HepG2 (cell line): ENCODE data around the gene JSRP1. TPM values are rescaled to one million over a fixed set of nuclear protein-coding genes. Genes with fewer than 3 reads are reported as not detected.

ENCODE experiments used
- ASH2L ChIP-seq: fragments of 300-600, 200-600 bp; sonication (generic); IDR thresholded peaks from 2 replicates; pipeline ENCODE4 v1.7.0; 2017; ENCODE audit warnings: low read depth, mild to moderate bottlenecking, moderate library complexity, mixed read lengths, low read length; ENCODE audit not compliant: insufficient read length
- CBX1 ChIP-seq: IDR thresholded peaks from one replicate; pipeline ENCODE4 v1.6.1; 2016; ENCODE audit warnings: antibody characterized with exemption, low read depth
- CENPT ChIP-seq: sonication (generic); formaldehyde crosslinking; IDR thresholded peaks from 2 replicates; pipeline ENCODE4 v1.8.0; 2022; ENCODE audit warnings: low read depth, mild to moderate bottlenecking, moderate library complexity, missing genetic modification reagents
- CHD2 ChIP-seq: IDR thresholded peaks from 2 replicates; pipeline ENCODE4 v1.6.1; 2011; ENCODE audit warnings: low read depth, low read length, improper control_type of control experiment
- KLF6 ChIP-seq: IDR thresholded peaks from 2 replicates; pipeline ENCODE4 v1.8.0; 2016; ENCODE audit warnings: missing biosample characterization, missing genetic modification reagents
- MLXIP ChIP-seq: sonication (generic); formaldehyde crosslinking; IDR thresholded peaks from 2 replicates; pipeline ENCODE4 v1.9.0; 2021; ENCODE audit warnings: missing genetic modification reagents, borderline replicate concordance
- NFYB ChIP-seq: sonication (generic); formaldehyde crosslinking; IDR thresholded peaks from 2 replicates; pipeline ENCODE4 v1.4.0; 2020; ENCODE audit warnings: missing genetic modification reagents
- POLR2A ChIP-seq, 2 experiments: IDR thresholded peaks; 2 replicates each; pipeline ENCODE4 v1.6.1; 2011; ENCODE audit warnings: low read depth in 2 of 2, low read length in 2 of 2, mild to moderate bottlenecking in 1 of 2, moderate library complexity in 1 of 2; ENCODE audit not compliant: insufficient read depth in 1 of 2
- RBM39 ChIP-seq: fragments of 200-400 bp; formaldehyde crosslinking; IDR thresholded peaks from one replicate; pipeline ENCODE4 v1.6.1; 2018; ENCODE audit warnings: antibody characterized with exemption, mild to moderate bottlenecking, low read depth, low read length; ENCODE audit not compliant: poor library complexity, severe bottlenecking
- SCMH1 ChIP-seq: sonication (generic); formaldehyde crosslinking; IDR thresholded peaks from 2 replicates; pipeline ENCODE4 v1.9.0; 2021; ENCODE audit warnings: missing genetic modification reagents, mild to moderate bottlenecking, borderline replicate concordance
- TOE1 ChIP-seq: sonication (generic); formaldehyde crosslinking; IDR thresholded peaks from 2 replicates; pipeline ENCODE4 v1.4.0; 2020; ENCODE audit warnings: mild to moderate bottlenecking, missing genetic modification reagents
- TP53 ChIP-seq: sonication (generic); formaldehyde crosslinking; conservative IDR thresholded peaks from 2 replicates; pipeline ENCODE4 v1.4.0; 2020; ENCODE audit warnings: missing genetic modification reagents
- TRIM22 ChIP-seq: fragments of 450-650 bp; IDR thresholded peaks from 2 replicates; pipeline ENCODE4 v1.6.1; 2017
- XBP1 ChIP-seq: sonication (generic); formaldehyde crosslinking; IDR thresholded peaks from 2 replicates; pipeline ENCODE4 v1.5.0; 2020; ENCODE audit warnings: missing genetic modification reagents
- XRCC5 ChIP-seq: fragments of 200-400 bp; formaldehyde crosslinking; optimal IDR thresholded peaks from 2 replicates; pipeline ENCODE3; 2017; ENCODE audit warnings: mild to moderate bottlenecking, low read length
- ZNF576 ChIP-seq: sonication (generic); formaldehyde crosslinking; IDR thresholded peaks from 2 replicates; pipeline ENCODE4 v1.4.0; 2020; ENCODE audit warnings: mild to moderate bottlenecking, missing genetic modification reagents
- ZNF598 ChIP-seq: sonication (generic); formaldehyde crosslinking; IDR thresholded peaks from 2 replicates; pipeline ENCODE4 v1.5.1; 2020; ENCODE audit warnings: mild to moderate bottlenecking, missing genetic modification reagents, borderline replicate concordance
- ZNF687 ChIP-seq: sonication (generic); formaldehyde crosslinking; IDR thresholded peaks from 2 replicates; pipeline ENCODE4 v1.5.1; 2020; ENCODE audit warnings: mild to moderate bottlenecking, missing genetic modification reagents, moderate library complexity
- ZUFSP ChIP-seq: sonication (generic); formaldehyde crosslinking; IDR thresholded peaks from 2 replicates; pipeline ENCODE4 v1.9.0; 2021; ENCODE audit warnings: missing genetic modification reagents, mild to moderate bottlenecking, borderline replicate concordance
- polyA plus RNA-seq, 8 experiments: library from polyadenylated mRNA; depleted of rRNA in 3 of 8; stranded (reverse) in 7 of 8; unstranded in 1 of 8; fragments of >200 nt; fragmentation: Illumina TruSeq in 4 of 8; extraction: Trizol in 4 of 8; gene quantifications; 2 replicates each; pipeline versions ENCODE4 v1.2.1 to v1.2.3, GENCODE V29; 2011 to 2016; ENCODE audit warnings: low read depth in 4 of 8, missing spikeins in 1 of 8, mixed read lengths in 1 of 8; ENCODE audit not compliant: insufficient read depth in 1 of 8
- total RNA-seq, 5 experiments: library from RNA; depleted of rRNA; stranded (reverse); fragments of >200 nt; fragmentation: Illumina TruSeq; extraction: Trizol; gene quantifications; 2 replicates each; pipeline ENCODE4 v1.2.3, GENCODE V29; 2016; ENCODE audit warnings: low read depth in 1 of 5

Gene JSRP1
- total and polyA plus RNA-seq, 2 of the 13 experiments (the other 11 are each of a cell fraction or from before 2014, with no cell fraction given): 0.16 to 0.38 TPM

- TF ChIP-seq ASH2L (no peak), SCMH1 (CRISPR knock-in tag) (no peak), TP53 (no peak), TOE1 (CRISPR knock-in tag) (no peak), ZNF576 (CRISPR knock-in tag) (peak; percentile 62; the same call in 1 of the 2 replicates), NFYB (CRISPR knock-in tag) (no peak), ZUFSP (CRISPR knock-in tag) (no peak), KLF6 (CRISPR knock-in tag) (no peak), XBP1 (CRISPR knock-in tag) (no peak), CHD2 (no peak), MLXIP (no peak), ZNF598 (CRISPR knock-in tag) (no peak), RBM39 (peak; percentile 30), XRCC5 (peak; percentile 50), TRIM22 (no peak), POLR2A (IDR thresholded peaks at IDR 0.05; ENCODE audit: insufficient read depth in 1 of 2, low read depth in 2 of 2, low read length in 2 of 2) (no peak), ZNF687 (peak; percentile 83), CBX1 (no peak), CENPT (CRISPR knock-in tag) (no peak)
Observed at GRCh38 chr19:2253106-2254063, 2.8 kb downstream of the JSRP1 start (continued).
